ENCODE results near the gene PYGL.

DNA sequence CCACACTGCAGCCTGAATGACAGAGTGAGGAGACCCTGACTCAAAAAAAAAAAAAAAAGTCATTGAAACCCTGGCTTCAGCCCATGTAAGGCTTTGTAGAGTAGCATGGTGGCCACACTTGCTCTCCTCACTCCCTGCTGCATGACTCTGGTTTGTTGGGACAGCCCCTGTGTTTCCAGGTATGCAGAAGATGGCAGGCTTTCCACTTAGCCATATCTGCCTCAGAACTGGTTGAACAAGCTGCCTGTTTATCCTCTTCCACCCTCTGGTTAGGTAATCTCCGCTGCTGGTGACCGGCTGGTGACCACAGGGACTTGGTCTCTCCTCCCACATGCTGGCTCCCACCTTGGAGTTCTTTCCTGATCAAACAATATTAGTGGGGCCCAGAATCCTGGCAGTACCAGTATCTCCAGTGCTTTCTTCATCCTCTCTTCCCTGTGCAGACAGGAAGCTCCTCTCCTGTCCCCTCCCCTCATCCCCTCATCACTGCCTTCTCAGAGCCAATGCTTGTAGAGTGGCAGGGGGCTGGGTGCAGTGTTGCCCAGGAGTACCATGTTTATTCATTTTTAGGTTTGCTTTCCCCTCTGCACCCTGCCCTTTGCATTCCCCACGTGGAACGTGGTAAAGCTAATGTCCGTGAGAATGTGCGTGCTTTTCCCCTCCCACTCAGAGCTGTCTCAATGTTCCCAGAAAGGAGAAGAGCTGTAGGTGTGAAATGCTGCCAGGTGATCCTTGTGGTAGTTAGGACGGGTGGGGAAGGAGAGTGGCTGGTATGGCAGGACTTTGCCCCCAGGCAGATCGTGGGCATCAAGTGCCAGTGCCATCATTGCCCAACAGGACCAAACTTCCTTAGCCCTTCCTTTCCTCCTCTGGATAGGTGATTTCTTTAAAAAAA lies 61.1 kb downstream of the PYGL start:
- no peak for TF ChIP-seq CTCF (conservative IDR thresholded peaks at IDR 0.05 in 1 of 2, IDR thresholded peaks at IDR 0.05 in 1 of 2; ENCODE audit: extremely low read depth in 1 of 2, insufficient read depth in 1 of 2, low read depth in 1 of 2, low read length in 2 of 2)
- TF ChIP-seq EZH2 (IDR thresholded peaks at IDR 0.05; ENCODE audit: borderline replicate concordance, low read length), result no peak

Measured in mammary epithelial cell (primary cell).